GM18505 (cell line): ENCODE measurements around the gene FOXRED1.

Source experiments
- ATAC-seq: cut with Tn5 transposase; IDR thresholded peaks from one replicate; pipeline ENCODE4 v1.9.1; 2021; ENCODE audit not compliant: unreplicated experiment
- POLR2A ChIP-seq: IDR thresholded peaks from 4 replicates; pipeline ENCODE4 v1.6.1; 2011; ENCODE audit warnings: borderline replicate concordance; ENCODE audit not compliant: insufficient read depth, insufficient read length; ENCODE audit errors: extremely low read depth

FOXRED1 gene

DNA sequence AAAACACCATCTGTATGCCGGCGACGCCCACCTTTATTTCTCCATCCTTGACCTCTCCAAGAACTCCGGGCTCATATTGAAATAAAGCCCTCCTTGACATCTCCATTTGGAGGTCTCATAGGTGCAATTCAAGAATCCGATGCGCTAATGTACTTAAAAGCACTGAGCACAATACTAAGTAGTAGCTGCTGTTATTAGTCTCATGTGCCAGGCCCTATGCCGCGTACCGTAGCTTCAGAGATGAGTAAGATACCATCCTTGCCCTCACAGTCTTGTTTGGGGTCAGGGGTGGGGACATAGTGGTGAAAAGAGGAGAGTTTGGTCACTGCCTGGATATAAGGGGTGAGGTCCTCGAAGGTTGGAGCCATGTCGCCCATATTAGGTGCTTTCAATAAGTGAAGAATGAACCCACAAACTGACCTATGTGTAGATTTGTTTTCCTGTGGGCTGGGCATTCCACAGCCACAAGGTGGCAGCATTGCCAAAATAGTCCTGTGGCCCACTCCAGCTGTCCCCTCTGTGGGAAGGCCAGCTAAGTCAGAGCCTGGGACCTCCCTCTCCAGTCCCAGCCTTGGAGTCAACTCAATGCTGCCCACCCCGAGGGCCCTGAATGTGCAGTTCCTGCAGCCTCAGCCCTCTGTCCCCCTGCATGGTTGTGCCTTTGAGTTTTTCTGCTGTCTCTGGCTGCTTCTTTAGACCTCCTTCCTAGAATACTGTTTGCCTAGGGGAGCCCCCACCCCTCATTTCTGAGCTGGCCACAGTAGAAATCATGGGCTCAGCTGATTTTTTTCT lies 41.4 kb downstream of the FOXRED1 start:
- no peak for ATAC-seq
- no peak for TF ChIP-seq POLR2A

DNA sequence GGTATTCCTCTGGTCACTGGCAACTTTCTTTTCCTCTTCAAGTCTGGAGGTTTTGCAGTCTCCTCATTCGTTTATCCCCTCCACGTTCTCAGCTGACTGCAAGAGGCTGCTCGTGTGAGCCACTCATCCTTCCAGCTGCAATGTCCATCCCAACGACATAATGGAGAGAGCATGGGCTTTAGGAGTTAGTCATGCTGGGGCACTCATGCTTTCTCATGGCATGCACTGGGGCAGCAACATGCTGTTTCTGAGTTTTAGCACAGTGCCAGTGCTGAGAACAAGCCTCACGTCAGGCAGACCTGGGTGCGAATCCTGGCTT lies 42.0 kb downstream of the FOXRED1 start:
- no peak for ATAC-seq
- TF ChIP-seq POLR2A, result no peak

DNA sequence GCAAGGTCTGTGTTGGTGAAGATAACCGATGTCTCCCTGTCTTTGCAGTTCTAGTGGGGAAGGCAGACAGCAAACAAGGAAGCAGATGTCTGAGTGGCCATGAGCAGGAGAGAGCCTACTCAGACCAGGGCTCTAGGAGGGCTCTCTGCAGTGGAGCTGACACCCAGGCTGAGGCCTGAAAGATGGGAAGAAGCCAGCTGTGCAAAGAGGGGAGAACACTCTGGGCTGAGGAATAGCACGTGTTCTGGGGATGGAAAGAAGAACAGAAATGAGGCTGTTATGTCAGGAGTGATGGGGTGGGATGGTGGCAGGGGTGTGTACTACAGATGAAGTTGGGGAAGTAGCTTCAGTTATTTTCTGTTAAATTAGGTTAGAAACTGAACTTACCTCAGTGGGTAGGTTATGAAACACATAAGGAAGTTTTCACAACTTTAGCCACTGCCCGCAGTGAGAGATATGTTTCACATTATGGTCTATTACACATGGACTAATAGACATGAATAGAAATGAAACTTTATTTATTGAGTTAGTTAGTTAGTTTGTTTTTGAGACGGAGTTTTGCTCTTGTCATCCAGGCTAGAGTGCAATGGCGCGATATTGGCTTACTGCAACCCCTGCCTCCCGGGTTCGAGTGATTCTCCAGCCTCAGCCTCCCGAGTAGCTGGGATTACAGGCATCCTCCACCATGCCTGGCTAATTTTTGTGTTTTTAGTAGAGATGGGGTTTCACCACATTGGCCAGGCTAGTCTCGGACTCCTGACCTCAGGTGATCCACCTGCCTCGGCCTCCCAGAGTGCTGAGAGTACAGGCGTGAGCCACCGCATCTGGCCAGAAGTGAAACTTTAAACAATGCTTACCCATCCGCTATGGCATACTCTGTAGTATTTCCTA lies 42.7 kb downstream of the FOXRED1 start:
- TF ChIP-seq POLR2A, result no peak
- ATAC-seq, result peak; percentile 60

DNA sequence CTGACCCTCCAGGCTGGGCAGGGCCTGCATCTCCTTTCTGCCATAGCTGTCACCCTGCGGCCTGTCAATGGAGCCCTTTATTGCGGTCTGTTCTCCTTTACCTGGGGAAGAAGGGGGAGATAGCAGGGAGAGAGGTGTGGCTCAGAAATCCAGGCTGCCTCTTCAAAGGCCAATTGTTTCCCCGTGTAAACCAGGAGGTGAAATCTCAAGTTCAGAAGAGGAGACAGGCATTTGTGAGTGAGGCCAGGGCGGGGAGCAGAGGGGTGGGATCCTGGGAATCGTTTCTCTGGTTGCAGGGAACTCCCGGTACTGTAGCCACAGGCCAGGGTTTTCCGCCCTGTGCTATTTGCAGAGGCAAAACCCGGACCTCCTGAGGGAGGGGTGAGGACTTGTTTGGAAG lies 44.0 kb downstream of the FOXRED1 start:
- no peak for TF ChIP-seq POLR2A
- ATAC-seq, result no peak

DNA sequence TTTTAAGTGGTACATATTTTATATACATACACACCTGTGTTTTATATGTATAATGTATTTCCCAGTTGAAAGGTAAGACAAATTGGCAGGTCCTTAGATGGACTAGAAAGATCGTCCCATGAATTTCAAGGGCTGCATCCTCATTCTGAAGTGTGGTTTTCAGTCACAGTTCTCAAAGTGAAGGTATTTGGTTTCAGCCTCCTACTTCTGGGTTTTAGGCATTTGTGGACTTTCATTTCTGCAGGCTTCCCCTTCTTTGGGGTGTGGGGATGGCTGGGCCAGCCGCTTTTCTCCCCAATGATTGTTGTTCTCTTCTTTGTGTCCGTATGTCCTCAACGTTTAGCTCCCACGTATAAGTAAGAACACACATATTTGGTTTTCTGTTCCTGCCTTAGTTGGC lies 44.9 kb downstream of the FOXRED1 start:
- no peak for ATAC-seq
- no peak for TF ChIP-seq POLR2A

DNA sequence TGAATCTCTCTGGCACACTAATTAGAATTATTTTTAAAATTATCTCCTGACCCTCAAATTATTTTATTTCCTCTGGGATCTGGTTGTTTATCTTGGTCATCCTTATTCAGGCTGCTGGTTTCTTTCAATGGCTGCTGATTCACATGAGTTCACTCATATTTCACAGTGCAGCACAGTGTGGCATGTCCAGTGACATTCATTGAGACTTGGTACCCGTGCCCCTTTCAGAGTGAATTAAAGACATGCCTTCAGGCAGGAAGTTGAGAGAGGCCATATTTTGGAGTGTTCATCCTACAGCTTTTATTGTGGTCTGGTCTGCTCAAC lies 48.4 kb downstream of the FOXRED1 start:
- no peak for ATAC-seq

DNA sequence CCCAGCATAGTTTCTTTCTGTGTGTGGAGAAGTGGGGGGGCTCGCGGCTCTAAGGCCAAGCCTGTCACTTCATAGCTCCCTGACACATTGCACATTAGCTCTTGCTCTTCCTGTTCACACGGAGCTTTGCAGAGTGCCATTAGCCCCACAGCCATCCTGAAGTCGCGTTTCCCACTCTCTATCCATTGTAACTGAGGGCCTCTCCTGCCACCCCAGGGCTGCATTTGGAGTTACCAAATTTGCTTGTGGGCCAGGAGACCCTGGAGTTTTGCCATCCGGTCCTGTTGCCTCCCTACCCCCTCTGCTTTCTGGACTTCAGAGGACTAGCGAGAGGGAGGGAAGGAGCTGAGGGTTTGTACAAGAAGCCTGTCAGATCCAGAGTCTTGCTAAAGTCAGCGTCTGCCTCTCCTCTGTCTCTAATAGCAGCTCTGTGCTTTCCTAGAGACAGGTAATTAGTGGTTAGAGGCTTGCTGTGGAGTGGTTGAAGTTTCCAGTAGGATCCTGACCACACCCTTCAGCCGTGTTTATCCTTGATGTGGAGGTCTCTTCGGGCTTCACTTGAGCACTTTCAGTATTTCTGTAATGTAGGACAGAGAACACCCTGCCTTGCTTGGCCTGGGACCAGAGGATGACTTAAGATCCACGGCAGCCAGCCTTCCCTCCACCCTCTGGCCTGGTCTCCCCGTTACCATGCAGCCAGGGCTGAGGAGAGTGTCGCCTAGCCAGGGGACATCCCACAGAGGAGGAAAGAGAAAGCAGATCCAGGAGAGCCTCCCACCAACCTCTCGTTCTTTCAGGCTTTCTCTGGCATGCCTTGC lies 49.0 kb downstream of the FOXRED1 start:
- no peak for TF ChIP-seq POLR2A
- peak; percentile 18 for ATAC-seq

More for the DNA sequence above, 48.4 kb downstream of the FOXRED1 start:
- TF ChIP-seq POLR2A, result no peak

DNA sequence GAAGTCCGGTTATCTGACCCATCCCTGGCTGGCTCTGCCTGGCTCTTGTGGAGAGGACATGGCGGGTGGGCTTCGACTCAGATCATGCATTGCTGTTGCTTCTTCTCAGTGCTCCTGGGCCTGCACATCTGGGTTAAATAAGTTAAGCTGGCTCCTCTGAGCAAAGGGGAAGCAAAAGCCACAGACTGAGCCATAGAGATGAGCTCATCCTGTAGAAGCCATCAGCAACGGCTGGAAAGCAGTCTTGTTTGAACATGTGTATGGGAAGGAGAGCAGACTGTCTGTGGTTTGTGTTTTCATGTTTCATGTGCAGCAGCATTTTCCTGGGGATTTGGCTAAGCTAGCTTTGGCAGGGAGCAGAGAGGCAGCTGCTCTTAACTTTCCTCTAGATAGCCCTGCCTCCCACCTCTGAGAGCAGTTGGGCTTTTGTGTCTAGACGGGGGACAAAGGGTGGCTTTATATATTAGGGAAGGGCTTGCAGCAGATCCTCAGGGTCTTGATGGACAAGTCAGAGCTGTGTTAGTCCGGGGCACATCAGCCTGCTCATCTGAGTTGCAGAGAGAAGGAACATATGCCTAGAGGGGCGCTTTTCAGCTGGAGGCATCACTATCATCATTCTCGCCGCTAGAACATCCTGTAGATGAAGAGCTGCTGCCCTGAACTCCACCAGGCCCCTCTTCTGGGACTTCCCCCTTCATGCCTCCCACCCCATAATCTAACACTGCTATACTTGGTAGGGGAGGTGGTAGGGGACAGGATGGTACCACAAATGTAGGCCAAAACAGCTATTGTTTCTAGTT lies 49.8 kb downstream of the FOXRED1 start:
- ATAC-seq, result peak; percentile 87
- no peak for TF ChIP-seq POLR2A

DNA sequence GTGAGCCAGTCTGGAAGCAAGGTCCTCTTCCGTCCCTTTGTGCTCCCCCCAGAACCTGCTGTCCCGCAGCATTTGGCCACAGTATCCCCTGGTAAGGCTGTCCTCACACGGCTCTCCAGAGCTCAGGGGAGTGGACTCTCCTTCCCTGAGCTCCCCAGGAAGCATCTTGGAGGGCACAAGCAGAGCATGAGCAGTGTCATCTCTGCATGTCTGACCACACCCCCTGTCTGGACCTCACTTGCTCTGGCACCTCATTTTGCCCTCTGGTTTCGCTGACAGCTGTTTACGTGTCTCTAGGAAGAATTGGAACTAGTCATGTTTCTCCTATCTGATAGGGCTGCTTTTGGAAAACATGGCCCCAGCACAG lies 50.4 kb downstream of the FOXRED1 start:
- no peak for TF ChIP-seq POLR2A
- no peak for ATAC-seq

DNA sequence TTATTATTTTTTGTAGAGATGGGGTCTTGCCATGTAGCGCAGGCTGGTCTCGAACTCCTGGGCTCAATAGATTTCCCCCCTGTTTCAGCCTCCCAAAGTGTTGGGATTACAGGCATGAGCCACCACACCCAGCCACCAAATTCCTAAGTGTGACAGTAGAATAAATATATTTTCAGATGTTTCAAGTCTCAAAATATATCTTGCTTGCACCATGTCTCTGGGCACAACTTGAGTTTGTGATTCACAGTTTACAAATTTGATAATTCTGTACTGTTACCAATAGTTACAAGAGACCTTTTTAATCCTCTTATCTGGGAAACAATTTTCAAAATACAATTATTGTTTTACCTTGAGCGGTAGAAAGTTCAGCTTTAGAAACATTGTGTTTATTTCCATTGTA lies 54.0 kb downstream of the FOXRED1 start:
- no peak for TF ChIP-seq POLR2A
- ATAC-seq, result no peak

DNA sequence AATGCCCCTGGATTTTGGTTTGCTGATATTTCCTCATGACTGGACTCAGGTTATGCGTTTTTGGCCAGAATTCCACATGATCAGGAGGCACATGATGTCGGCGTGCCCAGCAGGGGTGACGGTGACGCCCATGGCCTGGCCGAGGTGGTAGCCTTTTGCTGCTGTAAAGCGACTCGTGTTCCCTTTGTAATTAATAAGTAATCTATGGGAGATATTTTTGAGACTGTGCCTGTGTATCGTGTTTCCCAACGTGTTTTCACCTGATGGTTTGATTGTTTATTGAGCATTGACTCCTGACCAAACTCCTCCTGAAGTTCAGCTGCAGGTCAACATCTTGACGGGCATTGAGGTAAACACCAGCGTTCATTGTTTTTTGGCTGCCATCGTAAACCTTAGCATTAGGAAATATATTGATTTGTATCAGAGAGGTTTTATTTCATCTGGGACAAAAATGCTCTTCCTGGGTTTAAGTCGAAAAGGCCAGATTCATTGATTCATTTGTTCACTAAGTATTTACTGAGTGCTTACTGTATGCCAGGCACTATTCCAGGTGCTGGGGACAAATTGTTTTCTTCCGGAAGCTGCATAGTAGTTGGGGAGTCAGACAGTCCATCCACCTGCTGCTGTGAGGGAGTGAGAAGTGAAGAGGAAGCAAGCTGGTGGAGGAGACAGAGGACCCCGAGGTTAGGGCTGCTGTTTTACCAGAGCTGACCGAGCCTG lies 58.5 kb downstream of the FOXRED1 start:
- ATAC-seq, result no peak
- no peak for TF ChIP-seq POLR2A
